HUES48 (cell line): ENCODE measurements around the gene POU6F2.
A peak's percentile ranks its signal among the peaks of the same experiment; 100 is the strongest.

Experiments
- H3K27ac ChIP-seq: one replicate; pipeline ENCODE4 v1.7.0; 2013; ENCODE audit warnings: low read depth, low read length, inconsistent platforms
- H3K27me3 ChIP-seq: 2 replicates; pipeline ENCODE4 v1.6.1; 2013; ENCODE audit warnings: mild to moderate bottlenecking, low read length; ENCODE audit not compliant: control insufficient read depth, insufficient read depth
- H3K36me3 ChIP-seq: 2 replicates; pipeline ENCODE4 v1.6.1; 2013; ENCODE audit warnings: low read length; ENCODE audit not compliant: control insufficient read depth, insufficient read depth
- H3K4me1 ChIP-seq: 2 replicates; pipeline ENCODE4 v1.6.1; 2013; ENCODE audit warnings: mild to moderate bottlenecking, low read length; ENCODE audit not compliant: control insufficient read depth, insufficient read depth
- H3K4me3 ChIP-seq: 2 replicates; pipeline ENCODE4 v1.5.1; 2013; ENCODE audit warnings: mild to moderate bottlenecking, low read depth, low read length
- H3K9ac ChIP-seq: 2 replicates; pipeline ENCODE4 v1.6.1; 2013; ENCODE audit warnings: mild to moderate bottlenecking, low read depth, low read length, moderate library complexity
- H3K9me3 ChIP-seq: 2 replicates; pipeline ENCODE4 v1.6.1; 2013; ENCODE audit warnings: low read length; ENCODE audit not compliant: control insufficient read depth, insufficient read depth

Gene POU6F2

GRCh38 chr7:39461263-39461820, 483.6 kb downstream of the POU6F2 start:
- Histone ChIP-seq H3K36me3 (no peaks in the 10 kb centered on the region), H3K4me1 (peaks cover 26% of the 10 kb centered on the region), H3K27ac (no peak overlapping the region), H3K27me3 (no peaks in the 10 kb centered on the region), H3K4me3 (no peak overlapping the region), H3K9ac (no peak overlapping the region), H3K9me3 (no peaks in the 10 kb centered on the region)

DNA sequence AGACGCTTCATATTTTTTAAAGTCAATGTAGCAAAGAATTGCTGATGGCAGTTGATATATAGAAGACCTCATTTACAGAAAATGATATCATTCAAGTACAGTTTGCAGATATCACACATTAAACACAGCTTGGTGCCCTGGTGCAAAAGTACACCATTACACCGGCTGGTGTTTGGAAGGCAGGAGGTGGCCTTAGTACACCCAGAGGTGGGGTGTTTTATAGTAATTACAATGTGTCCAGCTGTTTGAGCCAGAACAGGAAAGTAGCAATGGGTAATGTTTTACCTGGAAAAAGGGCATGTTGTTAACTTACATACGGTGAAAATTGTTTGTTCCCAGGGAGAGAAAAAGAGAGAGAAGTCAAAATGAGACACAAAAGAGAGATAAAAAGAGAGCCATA, 485.5 kb downstream of the POU6F2 start:
- no peaks in the 10 kb centered on the region for H3K27me3 ChIP-seq
- H3K4me1 ChIP-seq: peaks cover 26% of the 10 kb centered on the region
- H3K27ac ChIP-seq: no peak overlapping the region
- no peak overlapping the region for H3K4me3 ChIP-seq
- H3K36me3 ChIP-seq: no peaks in the 10 kb centered on the region
- no peaks in the 10 kb centered on the region for H3K9me3 ChIP-seq
- no peak overlapping the region for H3K9ac ChIP-seq

GRCh38 chr7:39464350-39465054, 486.8 kb downstream of the POU6F2 start:
- H3K4me3 ChIP-seq: no peak overlapping the region
- no peak overlapping the region for H3K9ac ChIP-seq
- H3K27me3 ChIP-seq: no peaks in the 10 kb centered on the region

GRCh38 chr7:39465055-39465929, 487.6 kb downstream of the POU6F2 start:
- H3K9ac ChIP-seq: peak overlapping the region; percentile 41; the same call in 1 of the 2 replicates
- H3K36me3 ChIP-seq: no peaks in the 10 kb centered on the region
- peaks cover 20% of the 10 kb centered on the region for H3K4me1 ChIP-seq
- H3K9me3 ChIP-seq: no peaks in the 10 kb centered on the region
- H3K27ac ChIP-seq: no peak overlapping the region
- peak overlapping the region; percentile 39; the same call in 1 of the 2 replicates for H3K4me3 ChIP-seq
- H3K27me3 ChIP-seq: no peaks in the 10 kb centered on the region

More at GRCh38 chr7:39464350-39465054, 486.8 kb downstream of the POU6F2 start:
- Histone ChIP-seq H3K36me3 (no peaks in the 10 kb centered on the region), H3K27ac (no peak overlapping the region), H3K9me3 (no peaks in the 10 kb centered on the region), H3K4me1 (peaks cover 24% of the 10 kb centered on the region)

GRCh38 chr7:39468261-39468660, 490.6 kb downstream of the POU6F2 start:
- Histone ChIP-seq H3K36me3 (no peaks in the 10 kb centered on the region), H3K27ac (no peak overlapping the region), H3K4me1 (peaks cover 4% of the 10 kb centered on the region), H3K9ac (no peak overlapping the region), H3K4me3 (no peak overlapping the region), H3K9me3 (no peaks in the 10 kb centered on the region), H3K27me3 (no peaks in the 10 kb centered on the region)

DNA sequence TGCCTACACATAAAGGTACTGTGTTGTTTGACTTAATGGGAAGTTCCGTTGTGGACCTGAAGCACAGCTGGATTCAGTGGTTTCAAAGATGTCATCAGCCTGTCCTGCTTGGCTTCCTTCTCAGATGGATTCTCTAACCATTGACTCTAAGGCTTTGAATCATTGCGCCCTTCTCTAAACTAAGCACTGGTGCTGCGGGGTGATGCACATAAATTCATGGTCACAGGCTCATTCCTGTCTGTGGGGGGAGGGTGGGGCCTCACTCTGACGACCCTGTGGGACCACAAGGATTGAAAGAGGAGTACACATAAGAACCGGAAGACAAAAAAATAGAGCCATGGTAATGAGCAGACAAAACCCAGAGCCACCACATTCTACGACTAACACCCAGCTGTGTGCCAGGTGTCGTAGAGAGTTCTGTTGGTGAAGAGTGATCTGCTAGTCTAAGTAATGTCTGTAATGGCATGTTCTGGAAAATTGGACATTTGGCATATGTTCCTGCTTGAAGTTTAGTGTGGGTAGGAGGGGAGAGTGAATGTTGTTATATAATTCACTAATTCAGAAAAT, 491.2 kb downstream of the POU6F2 start:
- Histone ChIP-seq H3K27me3 (no peaks in the 10 kb centered on the region), H3K9me3 (no peaks in the 10 kb centered on the region), H3K4me1 (peaks cover 4% of the 10 kb centered on the region), H3K27ac (no peak overlapping the region), H3K36me3 (no peaks in the 10 kb centered on the region), H3K9ac (no peak overlapping the region), H3K4me3 (no peak overlapping the region)

GRCh38 chr7:39480901-39481300, 503.2 kb downstream of the POU6F2 start:
- H3K4me1 ChIP-seq: no peaks in the 10 kb centered on the region
- no peak overlapping the region for H3K27ac ChIP-seq
- H3K27me3 ChIP-seq: no peaks in the 10 kb centered on the region
- no peaks in the 10 kb centered on the region for H3K36me3 ChIP-seq
- H3K9ac ChIP-seq: no peak overlapping the region
- no peak overlapping the region for H3K4me3 ChIP-seq
- H3K9me3 ChIP-seq: peaks cover 5% of the 10 kb centered on the region; the same call in 1 of the 2 replicates

DNA sequence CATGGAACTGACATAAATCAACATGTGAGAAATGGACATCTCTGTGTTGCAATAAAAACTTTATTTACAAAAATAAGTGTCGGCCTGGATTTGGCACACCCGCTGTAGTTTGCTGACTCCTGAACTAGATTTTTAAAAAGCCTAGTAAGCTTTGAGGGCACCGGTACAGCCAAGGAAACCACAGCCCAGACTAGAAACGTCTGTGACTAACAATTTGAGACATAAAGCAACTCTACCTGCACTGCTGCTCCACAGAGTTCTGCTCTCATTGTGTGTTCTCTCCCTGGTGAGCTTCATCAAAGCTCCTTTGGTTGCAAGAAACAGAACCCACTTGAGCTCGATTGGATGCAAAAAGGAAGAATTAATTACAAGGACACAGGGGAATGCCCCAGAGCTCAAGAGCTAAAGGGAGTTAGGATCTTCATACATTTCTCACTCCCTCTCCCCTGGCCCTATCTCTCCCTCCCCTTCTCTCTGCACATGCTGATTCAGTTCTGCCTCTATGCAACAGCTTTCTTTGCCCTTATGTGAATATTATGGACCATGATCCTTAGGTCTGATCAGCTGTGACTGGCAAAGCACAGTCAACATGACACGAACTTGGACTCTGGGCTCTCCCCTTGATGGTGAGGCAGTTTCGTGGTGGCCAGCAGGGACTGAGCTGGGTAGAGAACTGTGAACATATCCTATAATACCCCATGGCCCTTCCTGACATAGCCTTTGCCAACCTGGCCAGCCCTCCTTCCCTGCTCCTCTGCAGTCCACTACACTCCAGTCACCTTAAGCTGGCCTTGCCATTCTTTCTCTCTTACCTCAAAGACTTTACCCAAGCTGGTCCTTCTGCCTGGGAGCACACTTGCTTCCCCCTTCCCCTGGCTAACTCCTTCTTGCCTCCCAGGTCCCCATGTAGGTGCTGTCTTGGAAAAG, 511.0 kb downstream of the POU6F2 start:
- no peak overlapping the region for H3K27ac ChIP-seq
- H3K27me3 ChIP-seq: no peaks in the 10 kb centered on the region
- H3K4me3 ChIP-seq: no peak overlapping the region
- H3K9ac ChIP-seq: no peak overlapping the region
- no peaks in the 10 kb centered on the region for H3K36me3 ChIP-seq
- H3K4me1 ChIP-seq: no peaks in the 10 kb centered on the region
- H3K9me3 ChIP-seq: no peaks in the 10 kb centered on the region

GRCh38 chr7:39490296-39490695, 512.6 kb downstream of the POU6F2 start:
- Histone ChIP-seq H3K4me3 (no peak overlapping the region), H3K36me3 (no peaks in the 10 kb centered on the region), H3K9me3 (no peaks in the 10 kb centered on the region), H3K27ac (no peak overlapping the region), H3K27me3 (no peaks in the 10 kb centered on the region), H3K4me1 (no peaks in the 10 kb centered on the region), H3K9ac (no peak overlapping the region)

DNA sequence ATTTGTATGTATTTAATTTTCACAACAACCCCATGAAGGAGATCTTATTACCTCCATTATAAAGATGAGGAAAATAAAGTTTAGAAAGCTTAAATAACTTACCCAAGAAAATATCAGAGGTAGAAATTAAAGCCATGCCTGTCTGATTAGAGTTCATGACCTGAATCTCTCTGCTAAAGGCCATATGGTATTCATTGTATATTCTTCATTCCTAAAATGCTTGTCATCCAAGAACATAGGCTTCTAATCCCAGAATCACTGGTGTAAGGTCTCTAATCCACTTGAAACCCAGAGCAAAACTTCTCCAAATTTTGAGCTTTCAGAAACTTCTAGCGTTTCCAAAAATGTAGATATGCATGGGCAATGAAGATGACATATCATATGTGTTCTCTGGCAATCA, 516.2 kb downstream of the POU6F2 start:
- Histone ChIP-seq H3K4me3 (no peak overlapping the region), H3K4me1 (no peaks in the 10 kb centered on the region), H3K27ac (no peak overlapping the region), H3K36me3 (no peaks in the 10 kb centered on the region), H3K9me3 (no peaks in the 10 kb centered on the region), H3K27me3 (no peaks in the 10 kb centered on the region), H3K9ac (no peak overlapping the region)
